GM03348 (cell line): ENCODE results near the gene PEX14.
"Not testable (repeated sequence)": the region's sequence is repeated elsewhere in the genome, so short reads cannot be mapped to it uniquely, and the experiment has no call there.

Source experiments
- DNase-seq: peaks from one replicate; pipeline ENCODE4 v3.0.0; 2012; ENCODE audit warnings: low spot score

PEX14 gene

GRCh38 chr1:10450836-10451235, 23.9 kb upstream of the PEX14 start:
- no peak for DNase-seq

- DNase-seq = peak; percentile 75
Observed at GRCh38 chr1:10451287-10451686, 23.5 kb upstream of the PEX14 start.

GRCh38 chr1:10456048-10456447, 18.7 kb upstream of the PEX14 start:
- DNase-seq = no peak

GRCh38 chr1:10456661-10457060, 18.1 kb upstream of the PEX14 start:
- DNase-seq = no peak

- not testable (repeated sequence) for DNase-seq
Observed at GRCh38 chr1:10457462-10457861, 17.3 kb upstream of the PEX14 start.

GRCh38 chr1:10457875-10458274, 16.9 kb upstream of the PEX14 start:
- DNase-seq = no peak

- peak; percentile 77 for DNase-seq
Observed at GRCh38 chr1:10459184-10459583, 15.6 kb upstream of the PEX14 start.

GRCh38 chr1:10467078-10467477, 7.7 kb upstream of the PEX14 start:
- DNase-seq = no peak

- DNase-seq = no peak
Observed at GRCh38 chr1:10470043-10470442, 4.7 kb upstream of the PEX14 start.

GRCh38 chr1:10471411-10472219, 3.1 kb upstream of the PEX14 start:
- no peak for DNase-seq

GRCh38 chr1:10472220-10473144, 2.3 kb upstream of the PEX14 start, which contains the start of gene DFFA:
TSS of gene DFFA (minus strand) at chr1:10472529. CDS start at chr1:10472458, 71 bp downstream.
- peak; percentile 95 for DNase-seq

GRCh38 chr1:10473145-10473765, 1.5 kb upstream of the PEX14 start:
- DNase-seq = no peak

GRCh38 chr1:10474309-10474612, 489 bp upstream of the PEX14 start:
- not testable (repeated sequence) for DNase-seq

GRCh38 chr1:10475510-10475909, 760 bp downstream of the PEX14 start:
- peak; percentile 15 for DNase-seq

- no peak for DNase-seq
Observed at GRCh38 chr1:10479296-10479695, 4.5 kb downstream of the PEX14 start.

- DNase-seq = no peak
Observed at GRCh38 chr1:10480614-10481013, 5.9 kb downstream of the PEX14 start.

GRCh38 chr1:10484521-10484920, 9.8 kb downstream of the PEX14 start:
- no peak for DNase-seq

GRCh38 chr1:10489291-10490055, 14.7 kb downstream of the PEX14 start:
- no peak for DNase-seq

GRCh38 chr1:10490286-10490970, 15.7 kb downstream of the PEX14 start:
- DNase-seq = no peak

GRCh38 chr1:10494418-10494753, 19.6 kb downstream of the PEX14 start:
- no peak for DNase-seq

- peak; percentile 86 for DNase-seq
Observed at GRCh38 chr1:10494754-10495474, 20.2 kb downstream of the PEX14 start.
